NOMO-1 treated with dmso at 0.1 percent for 144 hours (cell line): ENCODE measurements around the gene CRY2.

Source experiments
- DNase-seq: peaks from one replicate; lab custom pipeline; 2025; ENCODE audit not compliant: unreplicated experiment; lab: John Stamatoyannopoulos, UW

Gene CRY2

DNA sequence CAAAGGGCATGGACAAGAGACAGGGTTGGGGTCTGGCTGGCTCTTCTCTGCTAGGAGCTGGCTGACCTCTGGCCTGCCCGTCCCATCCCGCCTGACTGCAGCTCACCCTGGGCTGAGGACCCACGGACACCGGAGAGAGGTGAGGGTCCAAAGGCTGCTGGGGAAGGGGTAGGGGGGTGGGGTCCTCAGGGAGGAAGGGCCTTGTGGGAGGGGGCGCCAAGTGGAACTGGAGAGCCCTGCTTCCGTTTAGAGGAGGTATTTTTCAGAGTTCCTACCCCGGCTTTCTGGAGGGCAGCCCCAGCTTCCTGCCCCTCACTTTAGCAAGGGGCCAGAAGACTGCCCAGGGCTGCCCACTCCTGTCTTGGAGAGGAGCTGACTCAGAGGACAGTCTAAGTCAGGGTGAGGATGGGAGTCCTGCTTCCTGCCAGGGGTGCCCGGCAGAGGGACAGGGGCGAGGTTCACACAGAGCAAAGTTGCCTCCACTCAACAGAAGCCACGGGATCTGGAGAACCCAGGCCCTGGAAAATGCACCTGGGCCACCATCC lies 82.3 kb downstream of the CRY2 start:
- no peak for DNase-seq

DNA sequence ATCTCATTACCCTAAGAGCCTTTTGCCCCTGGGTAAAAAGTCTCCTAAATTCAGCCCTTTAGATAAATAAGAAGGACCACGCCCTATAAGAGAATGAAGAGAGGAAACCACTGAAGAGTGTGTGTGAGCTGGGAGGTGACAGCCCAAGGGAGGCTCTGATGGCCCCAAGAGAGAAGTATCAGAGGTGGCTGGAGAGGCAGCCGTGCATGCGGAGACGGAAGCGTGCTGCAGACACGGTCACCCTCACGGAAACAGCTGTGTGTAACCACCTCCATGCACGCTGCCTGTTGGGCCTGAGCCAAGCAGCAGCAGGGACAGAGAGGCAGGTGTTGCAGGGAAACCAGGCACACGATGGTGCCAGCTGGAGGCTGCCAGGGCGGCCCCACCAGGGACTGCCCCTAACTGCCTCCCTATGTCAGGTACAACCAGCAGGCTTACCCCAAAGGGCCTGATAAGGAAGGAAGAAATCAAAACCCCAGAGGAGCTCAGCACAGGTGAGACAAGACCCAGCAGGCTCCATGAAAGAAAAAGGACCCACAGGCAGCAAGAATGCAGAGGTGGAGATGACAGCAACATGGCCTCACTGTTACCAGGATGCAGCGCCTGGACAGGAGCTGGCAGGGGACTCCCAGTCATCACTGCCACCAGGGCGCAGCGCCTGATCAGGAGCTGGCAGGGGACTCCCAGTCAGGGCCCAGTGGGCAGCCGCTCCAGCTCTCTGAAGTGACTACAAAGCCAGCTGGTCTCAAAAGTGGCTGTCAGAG lies 82.9 kb downstream of the CRY2 start:
- peak; percentile 76 for DNase-seq

DNA sequence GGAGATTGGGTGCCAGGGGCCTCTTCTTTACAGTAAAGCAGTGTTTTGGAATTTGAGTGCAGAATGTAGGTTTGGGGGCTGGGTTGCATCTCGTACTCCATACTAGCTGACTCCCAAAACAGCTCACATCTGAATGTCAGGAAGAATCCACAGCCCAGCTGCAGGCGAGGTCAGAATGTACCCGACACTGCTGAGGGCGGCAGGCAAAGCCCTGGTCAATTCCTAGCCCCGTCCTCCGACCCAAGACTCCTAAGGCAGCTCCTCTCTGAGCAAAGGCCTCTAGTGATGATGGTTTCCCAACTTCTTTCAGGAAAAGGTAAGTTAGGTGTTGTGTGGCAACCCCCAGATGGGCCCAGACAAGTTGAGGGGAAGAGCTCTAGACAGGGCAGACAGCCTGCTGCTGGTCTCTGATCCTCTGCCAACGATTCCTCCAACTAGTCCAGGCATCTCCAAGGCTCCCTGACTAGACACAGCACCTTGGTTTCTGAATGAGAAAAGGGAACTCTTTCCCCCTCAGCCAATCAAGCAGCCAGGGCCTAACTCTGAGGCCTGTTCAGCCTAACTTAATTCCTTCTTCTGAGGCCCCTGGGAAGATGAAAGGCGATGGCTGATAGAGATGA lies 83.8 kb downstream of the CRY2 start:
- no peak for DNase-seq

DNA sequence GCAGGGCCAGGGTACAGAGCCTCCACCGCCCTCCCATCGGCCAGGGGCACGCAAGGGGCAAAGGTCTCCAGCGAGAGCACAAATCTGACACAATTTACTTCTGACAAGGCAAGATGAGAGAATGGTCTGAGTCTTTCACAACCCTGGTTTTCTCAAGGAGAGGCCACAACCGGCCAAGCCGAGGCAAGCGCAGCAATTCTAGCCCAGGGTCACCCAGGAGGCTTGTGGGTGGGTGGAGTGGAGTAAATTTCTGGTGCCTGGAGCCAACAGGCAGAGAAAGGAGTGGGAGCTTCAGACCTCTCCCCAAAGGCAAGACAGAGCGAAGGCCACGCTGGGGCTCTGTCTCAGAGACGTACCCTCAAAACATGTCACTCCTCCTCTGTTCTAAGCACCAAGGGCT lies 84.5 kb downstream of the CRY2 start:
- peak; percentile 22 for DNase-seq

DNA sequence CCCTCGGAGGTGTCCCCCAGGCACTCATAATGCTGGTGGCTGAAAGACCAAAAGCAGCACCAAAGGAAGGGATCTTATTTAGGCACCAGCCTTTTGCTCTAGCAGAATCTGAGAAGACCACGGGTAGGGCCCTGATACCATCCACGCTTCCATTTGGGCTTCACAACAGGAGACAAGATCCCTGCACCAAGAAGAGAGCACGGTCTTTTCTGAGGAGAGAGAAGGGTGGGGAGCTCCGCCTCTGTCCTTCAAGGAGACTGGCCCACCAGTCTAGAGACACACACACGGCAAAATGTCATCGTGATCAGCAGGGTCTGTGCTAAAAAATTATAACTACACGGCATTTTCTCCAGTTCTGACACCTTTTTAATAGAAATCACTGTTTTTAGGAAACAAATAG lies 84.9 kb downstream of the CRY2 start:
- no peak for DNase-seq
